LHCN-M2 (cell line): Measurements from ENCODE around the gene CSAG1. TPM values are rescaled to one million over a fixed set of nuclear protein-coding genes. Genes with fewer than 3 reads are reported as not detected.
"Not testable (repeated sequence)": the region's sequence is repeated elsewhere in the genome, so short reads cannot be mapped to it uniquely, and the experiment has no call there.

Experiments used
- DNase-seq: peaks from one replicate; pipeline ENCODE4 v3.0.0-alpha.2; 2012; ENCODE audit warnings: low read depth
- total RNA-seq: library from RNA; depleted of rRNA; stranded (reverse); fragments of >200 nt; gene quantifications from 2 replicates; pipeline ENCODE4 v1.2.3, GENCODE V29; 2014; rRNA removed

Gene CSAG1
- total RNA-seq, 1 experiment from 2014 or later = not detected

DNA sequence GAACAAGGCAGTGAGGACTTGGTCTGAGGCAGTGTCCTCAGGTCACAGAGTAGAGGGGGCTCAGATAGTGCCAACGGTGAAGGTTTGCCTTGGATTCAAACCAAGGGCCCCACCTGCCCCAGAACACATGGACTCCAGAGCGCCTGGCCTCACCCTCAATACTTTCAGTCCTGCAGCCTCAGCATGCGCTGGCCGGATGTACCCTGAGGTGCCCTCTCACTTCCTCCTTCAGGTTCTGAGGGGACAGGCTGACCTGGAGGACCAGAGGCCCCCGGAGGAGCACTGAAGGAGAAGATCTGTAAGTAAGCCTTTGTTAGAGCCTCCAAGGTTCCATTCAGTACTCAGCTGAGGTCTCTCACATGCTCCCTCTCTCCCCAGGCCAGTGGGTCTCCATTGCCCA lies 33.1 kb downstream of the CSAG1 start:
- not testable (repeated sequence) for DNase-seq

DNA sequence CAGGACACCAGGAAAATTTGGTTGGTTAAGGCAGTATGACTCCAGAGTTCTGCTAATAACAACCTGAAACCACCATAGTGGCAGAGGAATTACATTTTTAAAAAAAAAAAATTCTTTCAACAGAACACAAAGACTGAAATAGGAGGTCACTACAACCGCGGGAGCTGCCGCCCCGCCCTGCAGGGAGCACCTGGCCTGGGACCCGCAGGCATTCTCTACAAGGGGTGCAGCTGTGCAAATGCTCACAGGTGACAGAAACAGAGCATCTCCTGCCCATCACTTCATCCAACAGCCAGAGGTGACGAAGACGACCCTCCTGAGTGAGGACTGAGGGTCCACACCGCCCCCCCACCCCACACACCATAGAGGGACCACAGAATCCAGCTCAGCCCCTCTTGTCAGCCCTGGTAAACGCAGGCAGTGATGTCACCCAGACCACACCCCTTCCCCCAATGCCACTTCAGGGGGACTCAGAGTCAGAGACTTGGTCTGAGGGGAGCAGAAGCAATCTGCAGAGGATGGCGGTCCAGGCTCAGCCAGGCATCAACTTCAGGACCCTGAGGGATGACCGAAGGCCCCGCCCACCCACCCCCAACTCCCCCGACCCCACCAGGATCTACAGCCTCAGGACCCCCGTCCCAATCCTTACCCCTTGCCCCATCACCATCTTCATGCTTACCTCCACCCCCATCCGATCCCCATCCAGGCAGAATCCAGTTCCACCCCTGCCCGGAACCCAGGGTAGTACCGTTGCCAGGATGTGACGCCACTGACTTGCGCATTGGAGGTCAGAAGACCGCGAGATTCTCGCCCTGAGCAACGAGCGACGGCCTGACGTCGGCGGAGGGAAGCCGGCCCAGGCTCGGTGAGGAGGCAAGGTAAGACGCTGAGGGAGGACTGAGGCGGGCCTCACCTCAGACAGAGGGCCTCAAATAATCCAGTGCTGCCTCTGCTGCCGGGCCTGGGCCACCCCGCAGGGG lies 35.3 kb downstream of the CSAG1 start, which contains the start of gene MAGEA3:
TSS of gene MAGEA3 (plus strand) at position 843 of the 980 bp plus-strand sequence. CDS start 2,039 bp downstream, outside the sequence.
- not testable (repeated sequence) for DNase-seq

DNA sequence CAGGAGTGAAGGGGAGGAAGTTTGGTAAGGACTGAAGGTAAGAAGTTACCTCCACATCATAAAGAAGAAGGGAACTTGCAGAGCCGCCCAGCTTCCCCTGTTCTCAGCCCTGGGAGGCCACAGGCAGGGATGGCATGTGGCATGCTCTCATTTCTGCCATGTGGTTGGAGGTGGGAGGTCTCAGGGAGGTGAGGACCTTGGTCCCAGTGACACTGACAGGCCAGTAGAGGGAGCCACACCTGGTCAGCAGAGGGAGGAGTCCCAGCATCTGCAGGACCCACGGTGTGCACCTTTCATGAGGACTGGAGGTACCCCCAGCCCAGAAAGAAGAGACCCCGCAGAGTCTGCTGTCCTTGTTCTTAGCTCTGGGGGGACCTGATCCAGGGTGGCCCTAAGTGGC lies 52.5 kb downstream of the CSAG1 start:
- DNase-seq = not testable (repeated sequence)

Other genes with a start within 250 kb of the CSAG1 start
- not detected in 2 replicates for gene GABRQ, start 95.8 kb downstream of the CSAG1 start, total RNA-seq
- gene MAGEA3, start 34.9 kb downstream of the CSAG1 start, total RNA-seq = not detected in 2 replicates
- gene CSAG2, start 24.4 kb downstream of the CSAG1 start, total RNA-seq = not detected in 2 replicates
- not detected in 2 replicates for gene MAGEA2B, start 19.1 kb downstream of the CSAG1 start, total RNA-seq
- gene MAGEA12, start within 50 bp of the CSAG1 start, total RNA-seq = not detected in 2 replicates
- gene MAGEA2, start 20.1 kb upstream of the CSAG1 start, total RNA-seq = not detected in 2 replicates
- gene CSAG3, start 25.5 kb upstream of the CSAG1 start, total RNA-seq = not detected in 2 replicates
- gene MAGEA6, start 36.0 kb upstream of the CSAG1 start, total RNA-seq = not detected in 2 replicates
- 48.7 and 52.2 TPM in 2 replicates for gene CETN2, start 97.0 kb upstream of the CSAG1 start, total RNA-seq
- gene NSDHL, start 97.3 kb upstream of the CSAG1 start, total RNA-seq = 14.1 and 15.6 TPM in 2 replicates
- gene ZNF185, start 164.3 kb upstream of the CSAG1 start, total RNA-seq = 0.38 and 0.92 TPM in 2 replicates